H9 (cell line): ENCODE data around the gene SELL. TPM values are rescaled to one million over a fixed set of nuclear protein-coding genes. Genes with fewer than 3 reads are reported as not detected.

Experiments used
- DNase-seq: peaks from one replicate; pipeline ENCODE4 v3.0.0-alpha.2; 2017
- H2AFZ ChIP-seq: one replicate; pipeline ENCODE4 v1.6.1; 2013; ENCODE audit warnings: mild to moderate bottlenecking, low read length, control low read depth, moderate library complexity
- H2AK5ac ChIP-seq: 2 replicates; pipeline ENCODE4 v1.6.1; 2013; ENCODE audit warnings: low read length, control low read depth, mixed read lengths; ENCODE audit not compliant: insufficient read length
- H2BK120ac ChIP-seq: one replicate; pipeline ENCODE4 v1.6.1; 2013; ENCODE audit warnings: low read depth, mild to moderate bottlenecking, low read length, control low read depth, inconsistent platforms; ENCODE audit not compliant: poor library complexity, severe bottlenecking
- H2BK12ac ChIP-seq: 2 replicates; pipeline ENCODE4 v1.6.1; 2013; ENCODE audit warnings: low read length, control low read depth, mixed read lengths, low read depth; ENCODE audit not compliant: insufficient read length
- H2BK15ac ChIP-seq: 2 replicates; pipeline ENCODE4 v1.6.1; 2013; ENCODE audit warnings: low read depth, low read length, control low read depth
- H2BK20ac ChIP-seq: one replicate; pipeline ENCODE4 v1.6.1; 2013; ENCODE audit warnings: low read depth, mild to moderate bottlenecking, low read length, control low read depth, inconsistent platforms; ENCODE audit not compliant: poor library complexity, severe bottlenecking
- H2BK5ac ChIP-seq: 2 replicates; pipeline ENCODE4 v1.6.1; 2013; ENCODE audit warnings: low read length, control low read depth, mixed read lengths; ENCODE audit not compliant: insufficient read length
- H3K14ac ChIP-seq: 2 replicates; pipeline ENCODE4 v1.6.1; 2013; ENCODE audit warnings: low read length, control low read depth; ENCODE audit not compliant: insufficient read depth
- H3K18ac ChIP-seq: 2 replicates; pipeline ENCODE4 v1.6.1; 2013; ENCODE audit warnings: low read depth, mild to moderate bottlenecking, mixed read lengths, low read length, control low read depth; ENCODE audit not compliant: insufficient read length
- H3K23ac ChIP-seq: 2 replicates; pipeline ENCODE4 v1.6.1; 2013; ENCODE audit warnings: low read length, control low read depth, mixed read lengths, low read depth; ENCODE audit not compliant: insufficient read length
- H3K23me2 ChIP-seq: 2 replicates; pipeline ENCODE4 v1.6.1; 2013; ENCODE audit warnings: low read depth, mild to moderate bottlenecking, mixed read lengths, low read length, control low read depth; ENCODE audit not compliant: insufficient read length, poor library complexity, severe bottlenecking
- H3K27ac ChIP-seq: 2 replicates; pipeline ENCODE4 v1.5.1; 2013; ENCODE audit warnings: low read length, control low read depth, mixed read lengths, low read depth; ENCODE audit not compliant: insufficient read length
- H3K27me3 ChIP-seq: 2 replicates; pipeline ENCODE4 v1.6.1; 2013; ENCODE audit warnings: low read length, control low read depth, inconsistent platforms; ENCODE audit not compliant: insufficient read depth
- H3K4ac ChIP-seq: 2 replicates; pipeline ENCODE4 v1.6.1; 2013; ENCODE audit warnings: low read depth, mild to moderate bottlenecking, control low read depth, inconsistent platforms, low read length, moderate library complexity
- H3K4me1 ChIP-seq: 2 replicates; pipeline ENCODE4 v1.6.1; 2013; ENCODE audit warnings: low read length, control low read depth, inconsistent platforms; ENCODE audit not compliant: insufficient read depth
- H3K4me2 ChIP-seq: 2 replicates; pipeline ENCODE4 v1.6.1; 2013; ENCODE audit warnings: low read length, control low read depth, mixed read lengths; ENCODE audit not compliant: insufficient read length, insufficient read depth
- H3K56ac ChIP-seq: 2 replicates; pipeline ENCODE4 v1.6.1; 2013; ENCODE audit warnings: low read depth, mild to moderate bottlenecking, mixed read lengths, low read length, control low read depth; ENCODE audit not compliant: insufficient read length
- H3K79me1 ChIP-seq: 2 replicates; pipeline ENCODE4 v1.6.1; 2013; ENCODE audit warnings: low read depth, mild to moderate bottlenecking, moderate library complexity, low read length, control low read depth, inconsistent platforms; ENCODE audit not compliant: insufficient read depth, poor library complexity, severe bottlenecking
- H3K79me2 ChIP-seq: 2 replicates; pipeline ENCODE4 v1.6.1; 2013; ENCODE audit warnings: low read length, control low read depth, inconsistent platforms; ENCODE audit not compliant: insufficient read depth
- H3K9ac ChIP-seq: 2 replicates; pipeline ENCODE4 v1.6.1; 2013; ENCODE audit warnings: low read length, control low read depth, mixed read lengths; ENCODE audit not compliant: insufficient read length; ENCODE audit errors: extremely low read depth
- H3K9me3 ChIP-seq: one replicate; pipeline ENCODE4 v1.6.1; 2013; ENCODE audit warnings: low read depth, low read length, inconsistent platforms; ENCODE audit not compliant: control insufficient read depth
- H3T11ph ChIP-seq: one replicate; pipeline ENCODE4 v1.6.1; 2013; ENCODE audit warnings: mild to moderate bottlenecking, low read length, control low read depth, inconsistent platforms
- H4K20me1 ChIP-seq: one replicate; pipeline ENCODE4 v1.6.1; 2013; ENCODE audit not compliant: control insufficient read depth, insufficient read length, insufficient read depth
- H4K5ac ChIP-seq: 2 replicates; pipeline ENCODE4 v1.6.1; 2013; ENCODE audit warnings: low read depth, mild to moderate bottlenecking, mixed read lengths, low read length, control low read depth; ENCODE audit not compliant: insufficient read length
- H4K8ac ChIP-seq: replicated peaks from 2 replicates; pipeline ENCODE4 v1.6.1; 2013; ENCODE audit warnings: low read length, control low read depth, mixed read lengths, low read depth; ENCODE audit not compliant: insufficient read length
- H4K91ac ChIP-seq: 2 replicates; pipeline ENCODE4 v1.6.1; 2013; ENCODE audit warnings: low read depth, mild to moderate bottlenecking, moderate library complexity, mixed read lengths, low read length, control low read depth; ENCODE audit not compliant: insufficient read length
- H3K27ac Mint-ChIP-seq, 3 experiments: 2 replicates in 2 of 3; 3 replicates in 1 of 3; pipeline ENCODE4 v1.8.0; 2020 to 2021; ENCODE audit warnings: mixed read lengths in 3 of 3, mild to moderate bottlenecking in 1 of 3, moderate library complexity in 1 of 3
- H3K27me3 Mint-ChIP-seq: 2 replicates; pipeline ENCODE4 v1.8.0; 2021; ENCODE audit warnings: low read depth, mild to moderate bottlenecking, moderate library complexity, mixed read lengths
- H3K36me3 Mint-ChIP-seq, 3 experiments: 2 replicates in 2 of 3; 3 replicates in 1 of 3; pipeline ENCODE4 v1.8.0; 2020 to 2021; ENCODE audit warnings: low read depth in 3 of 3, mixed read lengths in 3 of 3; ENCODE audit not compliant: insufficient read depth in 1 of 3
- H3K4me1 Mint-ChIP-seq, 2 experiments: 2 replicates each; pipeline ENCODE4 v1.8.0; 2020; ENCODE audit warnings: mixed read lengths in 2 of 2
- H3K4me3 Mint-ChIP-seq, 2 experiments: 2 replicates in 1 of 2; 3 replicates in 1 of 2; pipeline ENCODE4 v1.8.0; 2020 to 2021; ENCODE audit warnings: mild to moderate bottlenecking in 2 of 2, mixed read lengths in 2 of 2, moderate library complexity in 1 of 2
- H3K9me3 Mint-ChIP-seq, 2 experiments: 2 replicates in 1 of 2; 3 replicates in 1 of 2; pipeline ENCODE4 v1.8.0; 2020; ENCODE audit warnings: mild to moderate bottlenecking in 2 of 2, mixed read lengths in 2 of 2, moderate library complexity in 1 of 2
- CTCF ChIP-seq: fragments of 200-600 bp; sonication (generic); conservative IDR thresholded peaks from 3 replicates; pipeline ENCODE4 v1.8.0; 2021; ENCODE audit warnings: antibody characterized with exemption, mild to moderate bottlenecking
- WGBS: extraction: QIAGEN DNeasy Blood & Tissue Kit; methylation state at CpG from one replicate; pipeline ENCODE4 v1.1.7; 2013; ENCODE audit warnings: missing lambda C conversion rate, low lambda C conversion rate, mixed read lengths; ENCODE audit not compliant: insufficient read length; ENCODE audit errors: extremely low coverage; 5-methylcytosine and 5-hydroxymethylcytosine counted together
- total RNA-seq: library from RNA; stranded (reverse); gene quantifications from 2 replicates; pipeline ENCODE4 v1.2.1, GENCODE V29; 2021

The SELL gene
- total RNA-seq, 1 experiment from 2014 or later: not detected

DNA sequence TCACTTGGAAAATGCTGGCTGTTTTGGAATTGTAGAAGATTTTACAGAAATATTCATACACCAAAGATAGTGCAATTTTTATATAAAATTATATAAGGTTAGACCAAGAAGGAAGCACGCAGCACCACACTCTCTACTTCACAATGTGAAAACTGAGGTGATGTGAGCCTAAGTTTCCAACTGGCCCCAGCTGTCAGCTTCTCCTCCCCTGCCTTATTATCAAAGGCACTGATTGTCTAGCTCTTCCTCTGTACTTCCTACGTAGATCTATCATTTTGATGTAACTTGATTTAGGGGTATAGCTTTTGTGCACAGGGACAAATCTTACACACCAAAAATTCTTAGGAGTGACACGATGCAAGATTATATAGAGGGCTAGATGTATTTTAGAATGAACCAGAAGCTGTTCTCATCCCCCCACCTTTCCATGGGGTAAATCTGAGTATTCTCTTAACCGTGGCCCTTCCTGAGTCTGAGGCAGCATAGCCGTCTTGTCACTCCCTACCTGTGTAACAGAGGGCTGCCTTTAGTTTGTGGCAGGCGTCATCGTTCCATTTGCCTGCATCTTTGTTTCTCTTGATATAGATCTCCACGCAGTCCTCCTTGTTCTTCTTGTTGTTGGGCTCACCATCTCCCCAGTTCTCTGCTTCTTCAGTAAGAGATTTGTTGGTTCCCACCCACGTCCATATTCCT is 3.4 kb downstream of the SELL start:
- Histone ChIP-seq H3K9me3 (no peaks in the 10 kb centered on the region), H2BK5ac (no peak overlapping the region), H3K56ac (no peak overlapping the region), H2AK5ac (no peak overlapping the region), H3K79me1 (no peaks in the 10 kb centered on the region), H3K79me2 (no peaks in the 10 kb centered on the region), H3K4ac (no peak overlapping the region), H3K23me2 (no peaks in the 10 kb centered on the region), H3K14ac (no peak overlapping the region), H4K91ac (no peak overlapping the region), H3K18ac (no peak overlapping the region), H2BK12ac (no peak overlapping the region), H2BK20ac (no peak overlapping the region), H4K5ac (no peak overlapping the region), H2BK120ac (no peak overlapping the region), H3K9ac (no peak overlapping the region), H3K27ac (no peak overlapping the region), H2BK15ac (no peak overlapping the region), H4K8ac (no peak overlapping the region), H2AFZ (no peak overlapping the region), H3K23ac (no peak overlapping the region), H3T11ph (no peak overlapping the region), H3K4me1 (no peaks in the 10 kb centered on the region), H3K4me2 (no peak overlapping the region), H3K27me3 (no peaks in the 10 kb centered on the region), H4K20me1 (no peaks in the 10 kb centered on the region)
- H3K9me3 Mint-ChIP-seq: no peaks in the 10 kb centered on the region; a peak in 1 of 5 replicates
- no peak overlapping the region for H3K27ac Mint-ChIP-seq
- H3K36me3 Mint-ChIP-seq: no peaks in the 10 kb centered on the region
- peaks cover 25% of the 10 kb centered on the region for H3K27me3 Mint-ChIP-seq
- peaks cover 5 to 8% of the 10 kb centered on the region in 2 experiments for H3K4me1 Mint-ChIP-seq
- DNase-seq: no peak
- H3K4me3 Mint-ChIP-seq: no peak overlapping the region
- WGBS: no CpG with 5 or more reads among the region's 9 CpGs
- no peak for TF ChIP-seq CTCF
